Mononuclear cell (primary cell): ENCODE results near the gene ATE1. TPM values are rescaled to one million over a fixed set of nuclear protein-coding genes. Genes with fewer than 3 reads are reported as not detected.

Experiments
- total RNA-seq: library from RNA; depleted of rRNA; stranded (reverse); fragments of >200 nt; gene quantifications from one replicate; pipeline ENCODE4 v1.2.3, GENCODE V29; 2012

Gene ATE1
- total RNA-seq, 1 donor: 14.9 TPM

Other genes with a start within 250 kb of the ATE1 start
- 26.4 TPM for gene NSMCE4A, start 47.2 kb upstream of the ATE1 start, total RNA-seq
- not detected for gene TACC2, start 61.1 kb upstream of the ATE1 start, total RNA-seq